GM12891 (cell line): ENCODE data around the gene P2RY13.

Experiments used
- PAX5 ChIP-seq: IDR thresholded peaks from 2 replicates; pipeline ENCODE4 v1.6.1; 2011; ENCODE audit warnings: low read length, moderate library complexity, mild to moderate bottlenecking; ENCODE audit not compliant: insufficient read depth, severe bottlenecking
- POLR2A ChIP-seq: IDR thresholded peaks from 2 replicates; pipeline ENCODE4 v1.6.1; 2011; ENCODE audit warnings: low read depth, low read length, control low read depth
- POLR2AphosphoS5 ChIP-seq: IDR thresholded peaks from 2 replicates; pipeline ENCODE4 v1.6.1; 2011; ENCODE audit warnings: low read depth, low read length, control low read depth
- SPI1 ChIP-seq: IDR thresholded peaks from 2 replicates; pipeline ENCODE4 v1.6.1; 2011; ENCODE audit warnings: low read depth, low read length, control low read depth
- TAF1 ChIP-seq: IDR thresholded peaks from 2 replicates; pipeline ENCODE4 v1.6.1; 2011; ENCODE audit warnings: low read depth, low read length, control low read depth

- TF ChIP-seq POLR2AphosphoS5 (no peak), POLR2A (no peak), TAF1 (no peak), PAX5 (no peak), SPI1 (no peak)
Observed at GRCh38 chr3:151357463-151357850, 28.1 kb upstream of the P2RY13 start.
